GM19025 (cell line): ENCODE data around the gene RAB11FIP3.
"Not testable (repeated sequence)": the region's sequence is repeated elsewhere in the genome, so short reads cannot be mapped to it uniquely, and the experiment has no call there.

Experiments used
- ATAC-seq: cut with Tn5 transposase; IDR thresholded peaks from one replicate; pipeline ENCODE4 v1.9.1; 2021; ENCODE audit warnings: mild to moderate bottlenecking, low read depth, moderate library complexity; ENCODE audit not compliant: unreplicated experiment

RAB11FIP3 gene

GRCh38 chr16:414395-415169 is 10.9 kb upstream of the RAB11FIP3 start:
- no peak for ATAC-seq

GRCh38 chr16:415170-415498 is 10.3 kb upstream of the RAB11FIP3 start:
- not testable (repeated sequence) for ATAC-seq

- ATAC-seq: not testable (repeated sequence)
Measured at GRCh38 chr16:422179-422578, 3.3 kb upstream of the RAB11FIP3 start.

- ATAC-seq: no peak
Measured at GRCh38 chr16:424033-424622, 1.3 kb upstream of the RAB11FIP3 start.

- no peak for ATAC-seq
Measured at GRCh38 chr16:424623-425081, 797 bp upstream of the RAB11FIP3 start.

- peak; percentile 38 for ATAC-seq
Measured at GRCh38 chr16:425740-426114, 278 bp downstream of the RAB11FIP3 start.

GRCh38 chr16:426115-426905 is 861 bp downstream of the RAB11FIP3 start:
- peak; percentile 7 for ATAC-seq

- no peak for ATAC-seq
Measured at GRCh38 chr16:426906-427249, 1.4 kb downstream of the RAB11FIP3 start.

- ATAC-seq: no peak
Measured at GRCh38 chr16:427250-427649, 1.8 kb downstream of the RAB11FIP3 start.

GRCh38 chr16:430904-431303 is 5.5 kb downstream of the RAB11FIP3 start:
- no peak for ATAC-seq

GRCh38 chr16:440627-441026 is 15.2 kb downstream of the RAB11FIP3 start:
- ATAC-seq: no peak

- no peak for ATAC-seq
Measured at GRCh38 chr16:441447-441846, 16.0 kb downstream of the RAB11FIP3 start.

GRCh38 chr16:442976-443375 is 17.5 kb downstream of the RAB11FIP3 start:
- ATAC-seq: no peak

- ATAC-seq: no peak
Measured at GRCh38 chr16:444027-444426, 18.6 kb downstream of the RAB11FIP3 start.

- no peak for ATAC-seq
Measured at GRCh38 chr16:445566-445965, 20.1 kb downstream of the RAB11FIP3 start.

GRCh38 chr16:450385-450784 is 24.9 kb downstream of the RAB11FIP3 start:
- ATAC-seq: no peak

- no peak for ATAC-seq
Measured at GRCh38 chr16:450785-451512, 25.5 kb downstream of the RAB11FIP3 start.

GRCh38 chr16:454397-454940 is 29.0 kb downstream of the RAB11FIP3 start:
- ATAC-seq: no peak

GRCh38 chr16:455453-455852 is 30.0 kb downstream of the RAB11FIP3 start:
- ATAC-seq: no peak

- ATAC-seq: no peak
Measured at GRCh38 chr16:456891-457483, 31.5 kb downstream of the RAB11FIP3 start.
